Central memory CD8-positive, alpha-beta T cell (primary cell): Measurements from ENCODE around the gene SNRPD3.
"Not testable (repeated sequence)": the region's sequence is repeated elsewhere in the genome, so short reads cannot be mapped to it uniquely, and the experiment has no call there.

Source experiments
- ATAC-seq: fragments of 150-1000 bp; cut with Tn5 transposase; replicated peaks from 2 replicates; pipeline ENCODE4 v1.10.0; 2022; ENCODE audit warnings: mild to moderate bottlenecking, moderate FRiP score, moderate number of reproducible peaks; ENCODE audit not compliant: poor library complexity, severe bottlenecking; ENCODE audit errors: extremely low read depth
- DNase-seq, 2 donors: peaks; one replicate each; pipeline ENCODE4 v3.0.0; 2021; ENCODE audit warnings: low spot score in 2 of 2
- H3K27ac Mint-ChIP-seq: one replicate; pipeline ENCODE4 v1.8.0; 2022; ENCODE audit warnings: low read depth, mild to moderate bottlenecking, moderate library complexity, mixed read lengths
- H3K27me3 Mint-ChIP-seq: one replicate; pipeline ENCODE4 v1.8.0; 2022; ENCODE audit warnings: mixed read lengths
- H3K36me3 Mint-ChIP-seq: one replicate; pipeline ENCODE4 v1.8.0; 2022; ENCODE audit warnings: mild to moderate bottlenecking, moderate library complexity, mixed read lengths; ENCODE audit not compliant: insufficient read depth
- H3K4me1 Mint-ChIP-seq: one replicate; pipeline ENCODE4 v1.8.0; 2022; ENCODE audit warnings: mixed read lengths
- H3K4me3 Mint-ChIP-seq: one replicate; pipeline ENCODE4 v1.8.0; 2022; ENCODE audit warnings: mild to moderate bottlenecking, moderate library complexity, mixed read lengths
- H3K9me3 Mint-ChIP-seq: one replicate; pipeline ENCODE4 v1.8.0; 2022; ENCODE audit warnings: mixed read lengths

The SNRPD3 gene

GRCh38 chr22:24602847-24603769 lies 47.3 kb downstream of the SNRPD3 start, which contains the start of gene GGT1:
GGT1 (plus strand) TSS chr22:24603193; CDS start chr22:24611082, 7,889 bp downstream.
- not testable (repeated sequence) for H3K36me3 Mint-ChIP-seq, H3K27me3 Mint-ChIP-seq, H3K9me3 Mint-ChIP-seq, DNase-seq, ATAC-seq
- peak within 1 kb of the TSS; percentile 57 for H3K27ac Mint-ChIP-seq
- H3K4me1 Mint-ChIP-seq, result peaks cover 20% of the 10 kb centered on the region
- H3K4me3 Mint-ChIP-seq, result peak within 1 kb of the TSS; percentile 63

- not testable (repeated sequence) for DNase-seq, H3K36me3 Mint-ChIP-seq, H3K9me3 Mint-ChIP-seq, H3K27me3 Mint-ChIP-seq
- ATAC-seq, result peak; percentile 50
- peaks cover 20% of the 10 kb centered on the region for H3K4me1 Mint-ChIP-seq
- H3K27ac Mint-ChIP-seq, result peak overlapping the region; percentile 57
- peak overlapping the region; percentile 63 for H3K4me3 Mint-ChIP-seq
Observed at GRCh38 chr22:24603770-24604629, 48.2 kb downstream of the SNRPD3 start.

- H3K4me3 Mint-ChIP-seq, result not testable (repeated sequence)
Observed at GRCh38 chr22:24606340-24606739, 50.5 kb downstream of the SNRPD3 start.

DNA sequence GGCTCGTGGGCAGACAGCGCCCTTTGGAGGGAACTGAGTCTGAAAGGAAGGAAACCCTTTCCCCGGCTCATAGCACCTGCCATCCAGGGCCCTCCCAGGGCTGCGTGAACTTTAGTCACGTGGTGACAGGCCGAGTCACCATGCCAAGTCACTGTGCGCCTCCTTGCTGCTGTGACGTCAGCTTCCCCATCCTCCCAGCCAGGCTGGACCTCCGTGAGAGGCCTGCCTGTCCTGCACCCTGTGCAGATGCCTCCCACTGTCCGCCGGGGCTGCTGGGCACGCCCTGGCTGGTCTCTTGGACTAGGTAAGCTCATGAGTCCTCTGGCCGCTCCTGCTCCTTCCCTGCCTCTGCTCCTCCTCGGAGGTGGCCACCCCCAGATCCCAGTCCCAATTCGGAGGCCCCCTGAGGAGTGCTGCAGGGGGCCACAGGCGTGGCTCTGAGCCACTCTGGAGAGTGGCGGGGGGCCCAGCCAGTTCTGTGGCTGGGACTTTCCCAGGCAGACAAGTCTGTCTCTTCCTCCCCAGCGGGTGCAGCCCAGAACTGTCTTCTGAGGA lies 51.7 kb downstream of the SNRPD3 start:
- ATAC-seq (peak; percentile 75), DNase-seq (peak in 1 of 2 donors; percentile 26)
- Mint-ChIP-seq H3K4me1 (peaks cover 20% of the 10 kb centered on the region), H3K27ac (peak overlapping the region; percentile 99), H3K4me3 (peak overlapping the region; percentile 93)
- H3K27me3 Mint-ChIP-seq, H3K36me3 Mint-ChIP-seq, H3K9me3 Mint-ChIP-seq: not testable (repeated sequence)

More at GRCh38 chr22:24606340-24606739, 50.5 kb downstream of the SNRPD3 start:
- DNase-seq, H3K27me3 Mint-ChIP-seq, H3K36me3 Mint-ChIP-seq, H3K9me3 Mint-ChIP-seq, H3K27ac Mint-ChIP-seq, ATAC-seq: not testable (repeated sequence)
- peaks cover 20% of the 10 kb centered on the region for H3K4me1 Mint-ChIP-seq

DNA sequence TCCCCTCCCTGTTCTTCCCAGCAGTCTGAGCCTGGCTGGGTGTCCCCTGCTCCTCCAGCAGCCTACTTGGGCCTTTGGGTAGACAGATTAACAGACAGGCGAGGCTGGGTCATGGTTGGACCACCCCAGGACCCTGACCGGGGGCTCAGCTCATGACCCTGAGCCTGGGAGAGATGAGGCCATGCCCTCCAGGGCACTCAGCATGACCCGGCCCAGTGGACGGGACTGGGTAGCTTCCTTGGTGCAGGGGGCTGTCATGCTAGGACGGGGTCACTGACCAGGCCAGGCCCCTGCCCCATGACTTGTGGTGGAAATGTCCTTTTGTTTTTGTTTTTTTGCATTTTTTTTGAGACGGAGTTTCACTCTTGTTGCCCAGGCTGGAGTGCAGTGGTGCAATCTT lies 52.5 kb downstream of the SNRPD3 start:
- H3K4me3 Mint-ChIP-seq, result peak overlapping the region; percentile 93
- peak overlapping the region; percentile 99 for H3K27ac Mint-ChIP-seq
- DNase-seq, H3K9me3 Mint-ChIP-seq, H3K36me3 Mint-ChIP-seq, H3K27me3 Mint-ChIP-seq, ATAC-seq: not testable (repeated sequence)
- H3K4me1 Mint-ChIP-seq, result peaks cover 18% of the 10 kb centered on the region

- not testable (repeated sequence) for H3K4me1 Mint-ChIP-seq, DNase-seq, H3K9me3 Mint-ChIP-seq
Observed at GRCh38 chr22:24609888-24610287, 54.1 kb downstream of the SNRPD3 start.

DNA sequence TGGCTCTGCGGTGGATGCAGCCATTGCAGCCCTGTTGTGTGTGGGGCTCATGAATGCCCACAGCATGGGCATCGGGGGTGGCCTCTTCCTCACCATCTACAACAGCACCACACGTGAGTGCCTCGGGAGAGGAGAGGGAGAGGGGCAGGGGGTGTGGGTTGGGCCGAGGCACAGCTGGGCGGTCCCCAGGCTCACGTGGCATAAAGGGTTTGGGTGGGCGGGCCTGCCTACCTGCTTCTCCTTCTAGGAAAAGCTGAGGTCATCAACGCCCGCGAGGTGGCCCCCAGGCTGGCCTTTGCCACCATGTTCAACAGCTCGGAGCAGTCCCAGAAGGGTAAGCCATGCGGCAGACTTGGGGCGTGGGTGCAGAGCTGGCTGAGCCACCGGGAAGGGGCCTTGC lies 59.0 kb downstream of the SNRPD3 start:
- not testable (repeated sequence) for H3K27me3 Mint-ChIP-seq, H3K9me3 Mint-ChIP-seq, H3K36me3 Mint-ChIP-seq, ATAC-seq, H3K27ac Mint-ChIP-seq, DNase-seq, H3K4me3 Mint-ChIP-seq, H3K4me1 Mint-ChIP-seq

More at GRCh38 chr22:24609888-24610287, 54.1 kb downstream of the SNRPD3 start:
- not testable (repeated sequence) for H3K36me3 Mint-ChIP-seq, H3K27me3 Mint-ChIP-seq, H3K27ac Mint-ChIP-seq, ATAC-seq, H3K4me3 Mint-ChIP-seq

DNA sequence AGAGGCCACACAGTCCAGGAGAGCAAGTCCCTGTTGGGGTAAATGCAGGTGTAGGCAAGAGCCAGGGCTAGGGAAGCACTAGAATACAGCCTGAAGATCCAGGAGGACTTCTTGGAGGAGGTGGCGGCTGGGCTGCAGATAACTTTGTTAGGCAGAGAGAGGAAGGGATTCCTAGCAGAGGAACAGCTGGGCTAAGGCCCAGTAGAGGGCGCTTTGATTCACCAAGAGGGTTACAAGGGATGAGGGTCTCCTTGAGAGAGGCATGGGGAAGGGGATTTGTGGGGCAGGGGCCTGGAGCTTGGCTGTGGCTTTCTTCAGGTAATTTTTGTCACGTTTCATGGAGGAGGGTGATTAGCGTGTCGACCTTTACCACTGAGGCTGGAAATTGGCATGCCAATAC lies 65.4 kb downstream of the SNRPD3 start:
- DNase-seq, ATAC-seq, H3K36me3 Mint-ChIP-seq, H3K27ac Mint-ChIP-seq, H3K27me3 Mint-ChIP-seq, H3K4me3 Mint-ChIP-seq, H3K9me3 Mint-ChIP-seq, H3K4me1 Mint-ChIP-seq: not testable (repeated sequence)

GRCh38 chr22:24622596-24622995 lies 66.8 kb downstream of the SNRPD3 start:
- H3K27ac Mint-ChIP-seq, result peak overlapping the region; percentile 46
- not testable (repeated sequence) for H3K4me3 Mint-ChIP-seq, H3K36me3 Mint-ChIP-seq, ATAC-seq, H3K9me3 Mint-ChIP-seq, DNase-seq, H3K4me1 Mint-ChIP-seq, H3K27me3 Mint-ChIP-seq
